GM12878 (cell line): ENCODE results near the gene LRP1B. TPM values are rescaled to one million over a fixed set of nuclear protein-coding genes. Genes with fewer than 3 reads are reported as not detected.

Source experiments
- ATAC-seq: fragments of 200-7000 bp; cut with Tn5 transposase; 3 replicates; pipeline ENCODE4 v1.9.1; 2020; ENCODE audit warnings: mild to moderate bottlenecking, moderate library complexity
- BruUV-seq: library from RNA; stranded (reverse); fragments of 400-500 nt; replicated peaks from 2 replicates; lab custom pipeline; 2021; lab: Mats Ljungman, UMichigan
- CTCF ChIA-PET: fragments of 300-600 bp; sonication (Branson Sonifier 250); formaldehyde crosslinking; extraction: SDS; loops from one replicate; lab custom pipeline; 2021; ENCODE audit warnings: inconsistent platforms; lab: Yijun Ruan, JAX
- POLR2A ChIA-PET: fragments of 350-600 bp; formaldehyde crosslinking; extraction: SDS; loops from one replicate; lab custom pipeline; 2021; ENCODE audit warnings: inconsistent platforms; lab: Charles Lee
- RAD21 ChIA-PET: fragments of 300-600 bp; sonication (Branson Sonifier 250); formaldehyde crosslinking; loops from one replicate; lab custom pipeline; 2023; ENCODE audit warnings: antibody characterized with exemption; ENCODE audit not compliant: unreplicated experiment; lab: Charles Lee
- SMC1A ChIA-PET: fragments of 300-600 bp; sonication (Branson Sonifier 250); formaldehyde crosslinking; loops from one replicate; lab custom pipeline; 2023; ENCODE audit not compliant: unreplicated experiment, uncharacterized antibody; lab: Charles Lee
- DNase-seq: peaks from one replicate; pipeline ENCODE4 v3.0.0-alpha.2; 2011; ENCODE audit warnings: low read depth, low spot score
- FAIRE-seq: peaks from 3 replicates; lab custom pipeline; 2011; peaks lifted over from hg19 to GRCh38; lab: Jason Lieb, UNC
- H2AFZ ChIP-seq: 2 replicates; pipeline ENCODE4 v1.6.0; 2011; ENCODE audit warnings: low read depth, low read length, control low read depth; ENCODE audit not compliant: control insufficient read depth
- H3K27ac ChIP-seq: 2 replicates; pipeline ENCODE4 v1.5.1; 2011; ENCODE audit warnings: control low read depth; ENCODE audit not compliant: control insufficient read depth, insufficient read depth
- H3K27me3 ChIP-seq, 2 experiments: replicated peaks in 1 of 2; 2 replicates each; pipeline versions ENCODE4 v1.6.0 to v1.6.1; 2011; ENCODE audit warnings: low read length in 1 of 2; ENCODE audit not compliant: control insufficient read depth in 2 of 2, insufficient read depth in 2 of 2
- H3K36me3 ChIP-seq, 2 experiments: 2 replicates each; pipeline ENCODE4 v1.5.1; 2011; ENCODE audit warnings: low read length in 1 of 2; ENCODE audit not compliant: control insufficient read depth in 2 of 2, insufficient read depth in 2 of 2
- H3K4me1 ChIP-seq: 2 replicates; pipeline ENCODE4 v1.6.1; 2011; ENCODE audit warnings: mild to moderate bottlenecking, low read length, moderate library complexity, mixed read lengths; ENCODE audit not compliant: control insufficient read depth, insufficient read depth
- H3K4me2 ChIP-seq: 2 replicates; pipeline ENCODE4 v1.6.0; 2011; ENCODE audit warnings: control low read depth; ENCODE audit not compliant: control insufficient read depth, insufficient read depth
- H3K4me3 ChIP-seq: fragments of 200-600 bp; sonication (generic); 2 replicates; pipeline ENCODE4 v1.5.1; 2016
- H3K79me2 ChIP-seq: 2 replicates; pipeline ENCODE4 v1.6.0; 2011; ENCODE audit warnings: low read length; ENCODE audit not compliant: control insufficient read depth, insufficient read depth
- H3K9ac ChIP-seq: 2 replicates; pipeline ENCODE4 v1.8.0; 2011; ENCODE audit warnings: low read length, control low read depth, mixed read lengths; ENCODE audit not compliant: control insufficient read depth, insufficient read depth
- H3K9me3 ChIP-seq: replicated peaks from 3 replicates; pipeline ENCODE4 v1.5.1; 2011; ENCODE audit warnings: mild to moderate bottlenecking, low read length; ENCODE audit not compliant: control insufficient read depth, insufficient read depth
- H4K20me1 ChIP-seq: 2 replicates; pipeline ENCODE4 v1.6.0; 2011; ENCODE audit not compliant: control insufficient read depth, insufficient read depth
- ATF7 ChIP-seq: fragments of 450-650 bp; IDR thresholded peaks from 2 replicates; pipeline ENCODE4 v1.6.1; 2016; ENCODE audit warnings: low read depth, mild to moderate bottlenecking
- EED ChIP-seq: sonication (generic); IDR thresholded peaks from 2 replicates; pipeline ENCODE4 v1.6.1; 2016; ENCODE audit warnings: antibody characterized with exemption, low read depth
- ESRRA ChIP-seq: IDR thresholded peaks from 2 replicates; pipeline ENCODE4 v1.6.1; 2012; ENCODE audit warnings: mild to moderate bottlenecking, low read length, improper control_type of control experiment
- FOXK2 ChIP-seq: fragments of 450-650 bp; IDR thresholded peaks from 2 replicates; pipeline ENCODE4 v1.6.1; 2017; ENCODE audit warnings: mild to moderate bottlenecking, moderate library complexity
- JUNB ChIP-seq: IDR thresholded peaks from 2 replicates; pipeline ENCODE4 v1.6.1; 2016; ENCODE audit warnings: antibody characterized with exemption, mild to moderate bottlenecking
- KDM1A ChIP-seq: fragments of 200-600 bp; sonication (generic); IDR thresholded peaks from 2 replicates; pipeline ENCODE4 v1.6.1; 2016; ENCODE audit warnings: borderline replicate concordance
- LARP7 ChIP-seq: fragments of 450-650 bp; IDR thresholded peaks from 2 replicates; pipeline ENCODE4 v1.6.1; 2017; ENCODE audit warnings: mild to moderate bottlenecking
- MAX ChIP-seq: IDR thresholded peaks from 2 replicates; pipeline ENCODE4 v1.6.1; 2012; ENCODE audit warnings: low read depth, low read length, improper control_type of control experiment
- MEF2A ChIP-seq: IDR thresholded peaks from 2 replicates; pipeline ENCODE4 v1.6.1; 2011; ENCODE audit warnings: low read depth, mild to moderate bottlenecking, low read length, moderate library complexity; ENCODE audit not compliant: insufficient read depth
- NRF1 ChIP-seq: conservative IDR thresholded peaks from 2 replicates; pipeline ENCODE4 v1.6.1; 2011; ENCODE audit warnings: mild to moderate bottlenecking, low read depth, low read length, improper control_type of control experiment
- RCOR1 ChIP-seq: conservative IDR thresholded peaks from 2 replicates; pipeline ENCODE4 v1.6.1; 2012; ENCODE audit warnings: low read depth, low read length, improper control_type of control experiment
- STAT3 ChIP-seq: IDR thresholded peaks from 2 replicates; pipeline ENCODE4 v1.6.1; 2011; ENCODE audit warnings: low read depth, low read length, improper control_type of control experiment
- YY1 ChIP-seq: IDR thresholded peaks from 2 replicates; pipeline ENCODE4 v1.6.1; 2011; ENCODE audit warnings: low read depth, mild to moderate bottlenecking, low read length
- ZNF217 ChIP-seq: fragments of 450-650 bp; IDR thresholded peaks from 2 replicates; pipeline ENCODE4 v1.6.1; 2017; ENCODE audit warnings: antibody characterized with exemption, mild to moderate bottlenecking
- ZNF384 ChIP-seq: IDR thresholded peaks from 2 replicates; pipeline ENCODE4 v1.6.1; 2012; ENCODE audit warnings: low read depth, mild to moderate bottlenecking, low read length, improper control_type of control experiment, borderline replicate concordance
- in situ Hi-C: fragments of 300-500 bp; cut with MboI; formaldehyde crosslinking; loops from 9 replicates; pipeline ENCODE4 v1.14.3; 2018; ENCODE audit warnings: mixed read lengths
- intact Hi-C: fragments of 100-400 bp; cut with micrococcal nuclease; formaldehyde crosslinking; loops from one replicate; pipeline ENCODE4 v1.14.2; 2022; ENCODE audit not compliant: unreplicated experiment
- polyA plus RNA-seq, 11 experiments: library from polyadenylated mRNA; depleted of rRNA in 4 of 11; unstranded in 6 of 11; stranded (reverse) in 5 of 11; fragments of >200 nt; fragmentation: Nextera tagmentation in 4 of 11; fragmentation: Illumina TruSeq in 1 of 11; extraction: Ambion mirVana in 4 of 11; extraction: Trizol in 1 of 11; gene quantifications; 1 replicate in 1 of 11; 2 replicates in 10 of 11; pipeline versions ENCODE4 v1.2.1 to v1.2.3, GENCODE V29; 2011 to 2016; ENCODE audit warnings: inconsistent platforms in 2 of 11, missing spikeins in 2 of 11, low read depth in 1 of 11
- total RNA-seq, 4 experiments: library from RNA; depleted of rRNA in 3 of 4; stranded (reverse); fragments of >200 nt in 3 of 4; fragmentation: Illumina TruSeq in 1 of 4; extraction: Trizol in 1 of 4; gene quantifications; 2 replicates each; pipeline versions ENCODE4 v1.2.1 to v1.2.3, GENCODE V29; 2013 to 2021

LRP1B gene
- total and polyA plus RNA-seq, 10 of the 15 experiments (the other 5 are each of a cell fraction or from before 2014, with no cell fraction given): under 0.01 to 0.06 (median 0.03) TPM; not detected in 5

GRCh38 chr2:141927536-141927935 is 203.3 kb downstream of the LRP1B start:
- H3K4me1 ChIP-seq: no peaks in the 10 kb centered on the region
- no peaks in the 10 kb centered on the region for H4K20me1 ChIP-seq
- POLR2A ChIA-PET: interaction anchor here (0.7 kb wide), 1 partner anchor 1309 kb away, joined by 5 read pairs; no protein-coding TSS in a partner anchor
- H3K36me3 ChIP-seq: no peaks in the 10 kb centered on the region
- no peaks in the 10 kb centered on the region for H3K27me3 ChIP-seq
- no TSS peak for BruUV-seq
- no peaks in the 10 kb centered on the region for H3K79me2 ChIP-seq
- FAIRE-seq (no peak), DNase-seq (no peak), ATAC-seq (no peak)
- intact Hi-C loops: no loop called here
- SMC1A ChIA-PET: interaction anchor here (0.6 to 0.7 kb wide), 3 partner anchors 9 to 1352 kb away, joined by 3 read pairs; no protein-coding TSS in a partner anchor
- RAD21 ChIA-PET: no interaction called here
- no peak overlapping the region for H3K9ac ChIP-seq
- in situ Hi-C loops: no loop called here
- no peak overlapping the region for H3K4me2 ChIP-seq
- CTCF ChIA-PET: interaction anchor here (0.6 kb wide), 1 partner anchor 213 kb away, joined by 4 read pairs; no protein-coding TSS in a partner anchor
- no peak overlapping the region for H3K27ac ChIP-seq
- TF ChIP-seq NRF1 (no peak), FOXK2 (no peak), STAT3 (no peak), YY1 (no peak), JUNB (no peak), ESRRA (no peak), ZNF217 (no peak), ZNF384 (no peak), MEF2A (no peak), ATF7 (no peak), EED (no peak), LARP7 (no peak), RCOR1 (no peak), MAX (no peak), KDM1A (no peak)
- no peak overlapping the region for H3K4me3 ChIP-seq
- H3K9me3 ChIP-seq: no peaks in the 10 kb centered on the region
- H2AFZ ChIP-seq: no peak overlapping the region
